ENCODE measurements around the gene TRIML1.

Gene TRIML1

DNA sequence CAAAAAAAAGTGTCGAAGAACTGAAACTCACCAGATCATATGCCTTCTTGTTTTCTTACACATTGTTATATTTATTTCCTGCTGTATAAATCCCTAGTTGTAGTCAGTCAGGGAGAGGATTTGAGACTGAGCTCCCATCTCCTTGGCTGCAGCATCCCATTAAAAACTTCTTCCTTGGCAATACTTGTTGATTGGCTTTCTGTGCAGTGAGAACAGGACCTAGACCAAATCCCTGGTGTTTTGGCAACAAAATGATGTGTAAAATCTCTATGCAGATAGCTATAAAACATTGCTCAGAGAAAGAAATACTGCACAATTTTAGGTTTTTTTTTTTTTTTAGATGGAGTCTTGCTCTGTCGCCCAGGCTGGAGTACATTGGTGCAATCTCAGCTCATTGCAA, 47.9 kb downstream of the TRIML1 start:
- no peaks in the 10 kb centered on the region for H3K9me3 ChIP-seq
- TF ChIP-seq, protein P1, sequence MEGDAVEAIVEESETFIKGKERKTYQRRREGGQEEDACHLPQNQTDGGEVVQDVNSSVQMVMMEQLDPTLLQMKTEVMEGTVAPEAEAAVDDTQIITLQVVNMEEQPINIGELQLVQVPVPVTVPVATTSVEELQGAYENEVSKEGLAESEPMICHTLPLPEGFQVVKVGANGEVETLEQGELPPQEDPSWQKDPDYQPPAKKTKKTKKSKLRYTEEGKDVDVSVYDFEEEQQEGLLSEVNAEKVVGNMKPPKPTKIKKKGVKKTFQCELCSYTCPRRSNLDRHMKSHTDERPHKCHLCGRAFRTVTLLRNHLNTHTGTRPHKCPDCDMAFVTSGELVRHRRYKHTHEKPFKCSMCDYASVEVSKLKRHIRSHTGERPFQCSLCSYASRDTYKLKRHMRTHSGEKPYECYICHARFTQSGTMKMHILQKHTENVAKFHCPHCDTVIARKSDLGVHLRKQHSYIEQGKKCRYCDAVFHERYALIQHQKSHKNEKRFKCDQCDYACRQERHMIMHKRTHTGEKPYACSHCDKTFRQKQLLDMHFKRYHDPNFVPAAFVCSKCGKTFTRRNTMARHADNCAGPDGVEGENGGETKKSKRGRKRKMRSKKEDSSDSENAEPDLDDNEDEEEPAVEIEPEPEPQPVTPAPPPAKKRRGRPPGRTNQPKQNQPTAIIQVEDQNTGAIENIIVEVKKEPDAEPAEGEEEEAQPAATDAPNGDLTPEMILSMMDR (IDR thresholded peaks at IDR 0.05) = no peak
- no peaks in the 10 kb centered on the region for H3K4me1 ChIP-seq (ENCODE audit: control insufficient read depth in 1 of 2, insufficient read depth in 1 of 2, low read depth in 1 of 2, low read length in 1 of 2)
- no peaks in the 10 kb centered on the region for H3K36me3 ChIP-seq
- H3K4me3 ChIP-seq (ENCODE audit: low read depth in 1 of 2, low read length in 1 of 2) = no peak overlapping the region
- H3K27ac ChIP-seq = no peak overlapping the region
- H3K27me3 ChIP-seq = no peaks in the 10 kb centered on the region

DNA sequence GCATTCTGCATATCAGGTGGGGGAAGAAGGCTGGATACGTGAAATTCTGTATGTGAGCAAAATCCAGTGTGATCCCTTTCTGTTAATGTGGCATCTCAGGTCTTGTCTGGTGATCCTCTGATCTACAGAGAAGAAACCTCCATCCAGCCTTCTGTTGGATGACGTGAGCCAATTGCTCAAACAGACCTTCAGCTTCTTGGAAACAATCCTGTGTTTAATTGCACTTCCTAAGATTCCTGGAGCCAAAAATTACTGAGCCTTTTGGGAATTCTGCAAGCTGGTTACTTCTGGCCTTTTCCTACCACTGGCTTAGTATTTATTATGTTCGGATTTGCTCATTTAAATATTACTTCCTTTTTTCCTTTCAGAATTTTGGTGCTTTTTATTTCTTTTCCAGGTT, 51.2 kb downstream of the TRIML1 start:
- TF ChIP-seq, protein P1 (IDR thresholded peaks at IDR 0.05) = no peak
- Histone ChIP-seq H3K4me3 (ENCODE audit: low read depth in 1 of 2, low read length in 1 of 2) (no peak overlapping the region), H3K9me3 (no peaks in the 10 kb centered on the region), H3K36me3 (no peaks in the 10 kb centered on the region), H3K27ac (no peak overlapping the region), H3K4me1 (ENCODE audit: control insufficient read depth in 1 of 2, insufficient read depth in 1 of 2, low read depth in 1 of 2, low read length in 1 of 2) (no peaks in the 10 kb centered on the region), H3K27me3 (no peaks in the 10 kb centered on the region)

DNA sequence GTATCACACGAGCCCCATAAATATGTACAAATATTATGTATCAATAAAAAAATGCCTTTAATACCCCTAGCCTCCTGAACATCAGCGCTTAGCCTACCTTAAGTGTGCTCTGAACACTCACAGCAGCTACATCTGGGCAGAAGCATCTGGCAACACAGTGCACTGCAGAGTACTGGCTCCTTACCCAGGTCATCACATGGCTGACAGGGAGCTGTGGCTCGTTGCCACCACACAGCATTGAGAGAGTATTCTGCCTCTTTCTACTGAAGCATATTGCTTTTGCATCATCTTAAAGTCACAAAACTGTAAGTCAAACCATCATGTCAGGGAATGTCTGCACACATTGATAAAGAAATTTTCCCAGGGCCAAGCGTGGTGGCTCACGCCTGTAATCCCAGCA, 55.2 kb downstream of the TRIML1 start:
- Histone ChIP-seq H3K4me3 (ENCODE audit: low read depth in 1 of 2, low read length in 1 of 2) (no peak overlapping the region), H3K27ac (no peak overlapping the region), H3K27me3 (no peaks in the 10 kb centered on the region), H3K4me1 (ENCODE audit: control insufficient read depth in 1 of 2, insufficient read depth in 1 of 2, low read depth in 1 of 2, low read length in 1 of 2) (no peaks in the 10 kb centered on the region), H3K36me3 (no peaks in the 10 kb centered on the region), H3K9me3 (no peaks in the 10 kb centered on the region)
- TF ChIP-seq, protein P1 (IDR thresholded peaks at IDR 0.05) = no peak

DNA sequence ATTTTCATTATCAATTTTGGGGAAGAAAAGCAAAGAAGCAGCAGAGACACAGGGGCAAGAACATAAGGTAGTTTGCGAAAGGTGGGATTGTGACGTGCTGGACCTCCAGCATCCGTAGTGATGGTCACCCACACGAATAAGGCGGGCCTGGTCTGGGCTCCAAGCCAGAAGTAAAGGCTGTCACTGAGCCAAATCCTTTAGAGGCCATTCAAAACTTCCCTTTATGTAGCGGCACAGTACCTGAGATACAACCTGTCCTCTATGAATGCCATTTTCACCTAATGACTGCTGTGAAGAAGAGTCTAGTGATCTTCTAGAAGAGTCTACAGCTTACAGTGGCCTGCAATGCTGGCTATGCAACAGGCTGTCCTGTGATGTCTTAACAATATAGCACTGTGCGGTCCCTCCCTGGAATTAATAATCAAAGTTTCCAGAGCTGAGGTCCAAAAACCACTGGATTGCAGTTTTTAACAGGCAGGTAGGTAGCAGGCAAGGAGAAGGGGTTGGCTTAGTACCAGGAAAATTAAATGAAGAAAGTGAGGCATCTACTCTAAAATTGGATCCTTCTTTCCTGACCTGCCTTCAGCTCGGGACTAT, 56.2 kb downstream of the TRIML1 start:
- Histone ChIP-seq H3K27ac (no peak overlapping the region), H3K36me3 (no peaks in the 10 kb centered on the region), H3K9me3 (no peaks in the 10 kb centered on the region), H3K27me3 (no peaks in the 10 kb centered on the region), H3K4me1 (ENCODE audit: control insufficient read depth in 1 of 2, insufficient read depth in 1 of 2, low read depth in 1 of 2, low read length in 1 of 2) (no peaks in the 10 kb centered on the region), H3K4me3 (ENCODE audit: low read depth in 1 of 2, low read length in 1 of 2) (no peak overlapping the region)
- TF ChIP-seq, protein P1 (IDR thresholded peaks at IDR 0.05) = no peak

DNA sequence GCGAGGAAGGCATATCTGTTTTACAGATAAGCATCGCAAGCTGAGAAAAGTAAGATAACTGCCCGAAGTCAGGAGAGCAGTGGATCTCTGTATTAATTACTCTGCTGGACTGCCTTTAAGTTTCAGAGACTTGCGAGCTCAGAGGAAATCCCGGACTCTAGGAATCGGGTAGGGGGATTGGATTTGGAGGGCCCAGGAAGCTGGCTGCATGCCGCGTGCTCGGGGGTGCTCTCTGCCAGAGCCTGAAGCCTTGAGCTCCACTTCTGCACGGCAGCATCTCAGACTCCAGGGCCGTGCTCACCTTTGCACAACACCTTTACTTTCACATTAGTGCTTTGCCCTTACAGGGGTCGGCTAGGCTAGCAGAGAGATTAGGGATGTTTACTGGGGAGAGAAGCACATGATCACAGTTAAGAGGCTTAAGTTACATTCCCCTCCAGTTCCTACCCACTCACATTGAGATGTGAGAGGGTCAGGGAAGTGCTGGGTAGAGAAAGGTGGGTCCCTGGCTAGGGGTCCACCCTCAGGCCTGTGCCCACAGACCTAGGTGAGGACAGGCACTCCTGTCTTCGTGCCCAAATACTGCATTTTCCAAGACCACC, 57.0 kb downstream of the TRIML1 start:
- TF ChIP-seq, protein P1 (IDR thresholded peaks at IDR 0.05) = no peak
- no peaks in the 10 kb centered on the region for H3K27me3 ChIP-seq
- no peaks in the 10 kb centered on the region for H3K36me3 ChIP-seq
- no peak overlapping the region for H3K4me3 ChIP-seq (ENCODE audit: low read depth in 1 of 2, low read length in 1 of 2)
- no peaks in the 10 kb centered on the region for H3K4me1 ChIP-seq (ENCODE audit: control insufficient read depth in 1 of 2, insufficient read depth in 1 of 2, low read depth in 1 of 2, low read length in 1 of 2)
- H3K9me3 ChIP-seq = no peaks in the 10 kb centered on the region
- no peak overlapping the region for H3K27ac ChIP-seq
